GM12801 (cell line): ENCODE results near the gene CDK5.

Experiments
- TF ChIP-seq, protein P1 (sequence below): IDR thresholded peaks from one replicate; pipeline ENCODE4 v1.5.1; 2011; ENCODE audit warnings: control low read depth; ENCODE audit not compliant: insufficient read length; ENCODE audit errors: extremely low read depth

The CDK5 gene

DNA sequence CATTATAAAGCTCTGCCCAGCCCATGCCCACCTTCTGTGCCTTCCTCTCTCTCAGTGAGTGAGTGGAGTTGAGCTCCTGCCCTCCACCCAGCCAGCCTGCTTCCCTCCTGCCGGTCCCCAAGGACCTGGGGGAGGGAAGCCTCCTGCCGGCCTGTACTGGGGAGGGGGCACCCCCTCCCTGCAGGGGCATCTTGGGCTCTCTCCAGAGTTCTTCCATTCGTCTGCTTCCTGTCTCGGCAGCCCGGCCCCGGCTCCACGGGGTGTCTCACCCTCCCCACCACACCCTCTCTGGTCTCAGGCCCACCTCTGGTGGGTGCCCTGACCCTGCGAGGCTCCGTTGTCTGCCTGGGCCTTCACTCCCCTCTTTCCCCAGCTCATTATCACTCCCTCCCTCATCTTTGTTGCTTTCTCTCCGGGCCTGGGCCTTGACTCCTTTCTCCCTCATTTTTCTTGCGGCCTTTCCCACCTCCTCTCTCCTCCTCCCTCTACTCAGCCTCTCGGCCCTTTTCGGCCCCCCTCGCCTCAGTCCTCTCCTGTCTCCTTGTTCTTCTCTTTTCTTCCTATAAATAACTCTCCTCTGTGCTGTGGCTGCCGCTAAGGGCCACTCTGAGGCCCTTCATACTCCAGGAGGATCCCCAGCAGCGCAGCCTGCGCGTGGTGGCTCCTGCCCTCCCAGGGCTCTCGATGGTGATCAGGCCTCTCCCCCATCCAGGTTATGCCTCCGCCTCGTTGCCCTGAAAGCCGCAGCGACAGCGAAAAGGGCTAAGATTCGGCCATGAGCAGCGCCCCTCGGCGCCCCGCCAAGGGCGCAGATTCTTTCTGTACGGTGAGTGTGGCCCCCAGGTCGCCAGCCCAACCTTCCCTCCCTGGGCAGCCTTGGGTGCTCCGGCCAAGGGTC lies 3.8 kb upstream of the CDK5 start:
- TF ChIP-seq, protein P1, sequence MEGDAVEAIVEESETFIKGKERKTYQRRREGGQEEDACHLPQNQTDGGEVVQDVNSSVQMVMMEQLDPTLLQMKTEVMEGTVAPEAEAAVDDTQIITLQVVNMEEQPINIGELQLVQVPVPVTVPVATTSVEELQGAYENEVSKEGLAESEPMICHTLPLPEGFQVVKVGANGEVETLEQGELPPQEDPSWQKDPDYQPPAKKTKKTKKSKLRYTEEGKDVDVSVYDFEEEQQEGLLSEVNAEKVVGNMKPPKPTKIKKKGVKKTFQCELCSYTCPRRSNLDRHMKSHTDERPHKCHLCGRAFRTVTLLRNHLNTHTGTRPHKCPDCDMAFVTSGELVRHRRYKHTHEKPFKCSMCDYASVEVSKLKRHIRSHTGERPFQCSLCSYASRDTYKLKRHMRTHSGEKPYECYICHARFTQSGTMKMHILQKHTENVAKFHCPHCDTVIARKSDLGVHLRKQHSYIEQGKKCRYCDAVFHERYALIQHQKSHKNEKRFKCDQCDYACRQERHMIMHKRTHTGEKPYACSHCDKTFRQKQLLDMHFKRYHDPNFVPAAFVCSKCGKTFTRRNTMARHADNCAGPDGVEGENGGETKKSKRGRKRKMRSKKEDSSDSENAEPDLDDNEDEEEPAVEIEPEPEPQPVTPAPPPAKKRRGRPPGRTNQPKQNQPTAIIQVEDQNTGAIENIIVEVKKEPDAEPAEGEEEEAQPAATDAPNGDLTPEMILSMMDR = no peak

DNA sequence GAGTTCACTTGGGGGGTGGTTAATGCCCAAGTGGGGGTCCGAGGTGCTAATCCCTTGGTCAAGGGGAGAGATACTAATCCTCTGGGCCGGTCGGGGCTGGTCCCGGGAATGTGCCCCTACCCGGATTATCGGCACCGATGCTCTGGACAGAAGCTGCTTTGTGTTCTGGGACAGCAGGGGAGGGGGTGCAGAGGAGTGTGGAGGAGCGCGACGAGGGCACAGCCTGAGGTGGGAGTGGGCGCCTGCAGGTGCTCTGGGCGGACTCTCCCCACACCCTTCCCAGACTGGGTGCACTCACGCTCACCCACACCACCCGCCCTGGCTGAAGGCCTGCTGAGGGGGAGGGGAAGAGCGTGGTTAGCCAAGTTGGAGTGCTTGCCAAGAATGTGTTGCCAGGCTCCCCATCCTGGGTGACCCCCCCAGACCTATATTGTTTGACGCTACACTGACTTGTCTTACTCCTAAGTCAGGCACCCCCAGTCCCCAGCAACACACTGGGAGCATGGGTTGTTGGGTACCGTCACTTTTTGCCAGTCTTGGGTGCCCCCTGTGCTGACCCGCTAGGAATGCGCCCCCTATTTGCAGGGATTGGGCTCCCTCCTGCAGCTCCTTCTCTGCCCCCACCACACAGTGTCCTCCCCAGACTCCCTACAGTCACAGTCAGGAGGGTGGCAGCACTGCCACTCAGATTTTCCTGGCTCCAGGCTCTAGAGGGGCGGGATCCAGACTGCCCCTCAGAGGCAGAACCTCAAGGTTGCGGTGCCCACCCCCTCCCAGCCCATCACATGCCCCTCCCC lies 2.9 kb upstream of the CDK5 start:
- TF ChIP-seq, protein P1 = no peak

DNA sequence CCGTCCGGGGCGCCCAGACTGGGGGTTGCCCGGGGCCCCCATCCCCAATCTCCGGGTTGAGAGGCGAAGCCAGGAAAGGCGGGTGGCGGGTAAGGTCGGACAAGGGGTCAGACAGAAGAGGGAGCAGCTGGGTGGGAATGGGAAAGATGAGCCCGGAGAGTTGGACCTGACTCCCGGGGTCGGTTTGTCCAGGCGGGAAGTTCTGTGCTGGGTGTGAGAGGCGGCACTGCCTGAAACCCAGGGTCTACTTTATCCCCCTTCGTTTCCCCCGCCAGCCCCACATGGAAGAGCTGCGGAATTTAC lies 2.4 kb upstream of the CDK5 start:
- TF ChIP-seq, protein P1 = no peak

DNA sequence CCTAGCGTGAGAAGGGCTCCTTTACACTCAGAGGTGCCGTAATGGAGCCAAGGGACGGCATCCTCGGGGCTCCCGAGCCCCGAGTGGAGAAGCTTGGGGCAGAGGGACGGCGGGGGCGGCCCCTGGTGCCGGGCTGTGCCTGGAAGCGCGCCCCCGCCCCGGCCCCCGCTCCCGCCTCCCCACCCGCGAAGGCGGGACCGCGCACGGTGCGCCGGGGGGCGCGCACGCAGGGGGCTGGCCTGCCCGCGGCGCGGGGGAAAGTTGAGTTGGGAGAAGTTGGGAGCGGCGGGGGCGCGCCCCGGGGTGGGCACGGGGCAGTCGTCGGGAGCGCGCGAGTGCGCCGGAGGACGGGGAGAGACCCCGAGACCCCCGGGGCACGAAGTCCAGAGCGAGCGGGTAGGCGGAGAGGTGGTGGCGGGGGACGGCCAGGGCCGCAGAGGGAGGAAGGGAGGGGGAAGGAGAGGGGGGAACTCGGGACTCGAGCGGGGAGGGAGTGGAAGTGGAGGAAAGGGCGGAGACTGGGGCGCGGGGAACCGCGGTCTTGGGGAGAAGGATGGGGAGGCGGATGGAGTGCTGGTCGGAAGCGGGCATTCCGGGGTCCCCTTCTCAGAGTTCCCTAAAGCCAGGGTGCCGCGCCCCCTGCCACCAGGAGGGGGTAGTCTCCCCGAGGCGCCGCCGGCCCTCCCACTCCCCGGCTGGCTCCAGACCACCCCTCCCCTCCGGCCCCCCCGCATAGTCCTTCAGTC lies 1.8 kb upstream of the CDK5 start, which contains the start of gene SLC4A2:
SLC4A2 (plus strand) TSS at position 223 of the 746 bp plus-strand sequence. CDS start 2,399 bp downstream, outside the sequence.
- TF ChIP-seq, protein P1 = no peak

DNA sequence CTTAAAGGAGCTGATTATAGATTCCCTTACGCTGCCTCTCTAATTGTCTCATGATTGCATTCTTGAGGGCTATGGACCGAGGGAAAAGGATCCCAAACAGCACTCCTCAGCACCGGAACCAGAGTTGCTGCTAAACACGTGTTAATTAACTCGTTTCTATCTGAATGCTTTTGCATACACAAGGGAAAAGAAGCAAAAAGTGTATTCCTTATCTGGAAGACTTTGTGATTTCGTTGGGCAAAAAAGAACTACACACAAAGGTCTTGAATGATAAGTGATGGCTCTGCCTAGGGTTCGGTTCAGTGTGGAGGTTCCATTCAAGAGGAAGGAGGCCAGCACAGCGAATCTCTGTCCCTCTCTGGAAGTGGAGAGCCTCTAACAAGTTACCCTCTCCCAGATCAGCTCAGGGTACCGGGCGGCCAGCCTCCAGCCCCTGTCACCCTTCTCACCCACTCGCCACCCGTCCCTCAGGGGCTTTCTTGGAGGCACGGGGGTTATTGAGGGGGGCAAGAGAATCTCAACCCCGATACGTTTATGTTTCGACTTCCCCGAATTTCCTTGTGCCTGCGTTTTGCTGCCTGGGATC lies 1.2 kb upstream of the CDK5 start:
- TF ChIP-seq, protein P1 = no peak

DNA sequence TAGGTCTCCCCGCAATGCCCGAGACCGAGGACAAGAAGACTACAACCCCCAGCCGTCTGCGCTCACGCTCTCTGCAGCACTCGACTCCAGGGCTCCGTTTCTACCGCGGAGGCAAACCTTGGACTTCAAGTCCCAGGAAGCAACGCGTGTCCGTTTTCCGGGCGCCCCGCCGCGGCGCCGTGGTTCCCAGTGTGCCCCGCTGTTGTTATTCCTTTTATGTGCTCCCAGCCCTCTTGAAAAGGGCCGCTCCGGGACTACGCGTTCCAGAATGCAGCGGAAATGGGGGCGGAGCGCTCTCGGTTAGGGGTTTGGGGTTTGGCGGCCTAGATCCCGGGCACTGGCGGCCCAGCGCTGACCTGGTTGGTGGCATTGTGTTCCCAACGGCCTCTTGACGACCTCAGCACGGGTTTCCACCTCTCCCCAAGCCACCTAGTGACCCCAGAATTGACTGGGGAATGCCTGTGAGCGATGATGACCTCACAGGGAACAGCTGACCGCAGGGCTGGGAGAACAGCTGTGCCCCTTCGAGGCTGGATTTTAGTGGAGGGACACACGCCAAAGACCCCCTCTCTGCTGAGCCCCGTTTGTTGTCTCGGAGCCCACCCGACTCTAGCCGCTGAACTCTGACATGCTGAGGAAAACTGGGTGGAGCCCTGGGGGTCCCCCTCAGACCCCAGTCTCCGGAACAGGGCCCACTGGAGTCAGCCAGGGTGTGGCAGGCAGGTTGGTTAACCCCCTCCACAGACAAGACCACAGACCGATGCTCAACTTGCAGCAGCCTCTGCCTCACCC lies 488 bp upstream of the CDK5 start:
- TF ChIP-seq, protein P1 = no peak
